ENCODE data around the gene CEP68.
"Not testable (repeated sequence)": the region's sequence is repeated elsewhere in the genome, so short reads cannot be mapped to it uniquely, and the experiment has no call there.

Gene CEP68

DNA sequence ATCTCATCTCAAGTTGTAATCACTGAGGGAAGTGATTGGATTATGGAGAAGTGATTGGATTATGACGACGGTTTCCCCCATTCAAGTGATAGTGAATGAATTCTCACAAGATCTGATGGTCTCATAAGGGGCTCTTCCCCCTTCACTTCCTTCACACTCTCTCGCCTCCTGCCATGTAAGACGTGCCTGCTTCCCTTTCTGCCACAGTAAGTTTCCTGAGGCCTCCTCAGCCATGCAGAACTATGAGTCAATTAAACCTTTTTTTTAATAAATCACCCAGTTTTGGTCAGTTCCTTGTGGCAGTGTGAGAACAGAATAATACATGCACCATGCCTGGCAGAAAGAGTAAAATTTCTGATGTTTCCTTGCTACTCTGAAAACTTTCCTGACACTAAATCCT, 36.6 kb downstream of the CEP68 start:
- DNase-seq, result no peak

DNA sequence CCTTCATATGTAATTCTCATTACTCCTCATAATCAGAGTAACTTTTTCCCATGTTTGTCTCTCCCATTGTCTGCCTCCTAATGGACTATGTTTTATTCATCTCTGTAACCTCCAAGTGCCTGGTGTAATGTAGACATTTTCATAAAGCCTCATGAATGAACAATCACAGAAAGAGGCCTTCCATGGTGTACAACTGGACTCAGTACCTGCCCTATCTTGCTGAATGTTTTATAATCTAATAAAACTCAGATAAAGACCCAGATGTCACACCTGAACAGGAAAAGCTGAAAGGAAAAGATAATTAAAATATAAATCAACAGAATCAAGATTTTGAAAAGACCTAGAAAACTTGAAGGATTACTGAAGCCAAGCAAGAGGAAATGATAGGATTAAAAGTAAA, 37.0 kb downstream of the CEP68 start:
- DNase-seq, result no peak

- no peak for DNase-seq
Measured at GRCh38 chr2:65096948-65097347, 40.7 kb downstream of the CEP68 start.

- no peak for DNase-seq
Measured at GRCh38 chr2:65097844-65098243, 41.6 kb downstream of the CEP68 start.

DNA sequence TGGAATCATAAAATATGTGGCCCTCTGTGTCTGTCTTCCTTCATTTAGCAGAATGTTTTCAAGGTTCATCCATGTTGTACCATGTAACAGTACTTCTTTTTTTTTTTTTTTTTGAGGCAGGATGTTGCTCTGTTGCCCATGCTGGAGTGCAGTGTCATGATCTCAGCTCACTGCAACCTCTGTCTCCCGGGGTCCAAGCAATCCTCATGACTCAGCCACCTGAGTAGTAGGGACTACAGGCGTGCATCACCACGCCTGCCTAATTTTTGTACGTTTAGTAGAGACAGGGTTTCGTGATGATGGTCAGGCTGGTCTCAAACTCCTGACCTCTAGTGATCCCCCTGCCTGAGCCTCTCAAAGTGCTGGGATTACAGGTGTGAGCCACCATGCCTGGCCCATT, 42.5 kb downstream of the CEP68 start:
- DNase-seq, result no peak

DNA sequence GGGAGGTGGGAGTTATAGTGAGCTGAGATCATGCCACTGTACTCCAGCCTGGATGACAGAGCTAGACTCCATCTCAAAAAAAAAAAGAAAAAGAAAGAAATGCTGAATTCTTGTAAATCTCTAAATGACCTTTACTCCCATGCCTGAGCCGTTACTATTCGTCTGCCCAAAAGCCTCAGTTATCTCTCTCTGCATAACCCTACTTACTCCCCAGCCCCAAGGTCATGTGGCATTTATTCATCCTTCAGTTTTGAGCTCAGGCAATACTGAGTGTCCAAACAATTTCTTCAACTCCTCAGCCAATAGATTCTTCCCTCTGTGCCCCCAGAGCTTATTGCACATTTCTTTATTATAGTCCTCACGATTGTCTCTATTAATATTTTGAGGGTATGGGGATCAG, 44.9 kb downstream of the CEP68 start:
- no peak for DNase-seq

- no peak for DNase-seq
Measured at GRCh38 chr2:65103013-65103715, 46.9 kb downstream of the CEP68 start.

DNA sequence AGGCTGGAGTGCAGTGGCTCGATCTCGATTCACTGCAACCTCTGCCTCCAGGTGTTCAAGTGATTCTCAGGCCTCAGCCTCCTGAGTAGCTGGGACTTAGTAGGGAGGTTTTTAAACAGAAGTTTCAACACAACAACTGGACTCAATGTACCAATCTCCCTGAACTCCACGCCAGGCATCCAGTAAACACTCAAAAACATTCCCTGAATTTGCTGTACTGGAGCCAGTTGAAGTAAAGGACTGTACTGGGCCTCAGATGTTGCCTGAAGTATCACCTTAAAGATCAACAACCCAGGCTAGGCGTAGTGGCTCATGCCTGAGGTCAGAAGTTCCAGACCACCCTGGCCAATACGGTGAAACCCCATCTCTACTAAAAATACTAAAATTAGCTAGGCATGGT, 51.3 kb downstream of the CEP68 start:
- no peak for DNase-seq

GRCh38 chr2:65108780-65109179, 52.6 kb downstream of the CEP68 start:
- no peak for DNase-seq

DNA sequence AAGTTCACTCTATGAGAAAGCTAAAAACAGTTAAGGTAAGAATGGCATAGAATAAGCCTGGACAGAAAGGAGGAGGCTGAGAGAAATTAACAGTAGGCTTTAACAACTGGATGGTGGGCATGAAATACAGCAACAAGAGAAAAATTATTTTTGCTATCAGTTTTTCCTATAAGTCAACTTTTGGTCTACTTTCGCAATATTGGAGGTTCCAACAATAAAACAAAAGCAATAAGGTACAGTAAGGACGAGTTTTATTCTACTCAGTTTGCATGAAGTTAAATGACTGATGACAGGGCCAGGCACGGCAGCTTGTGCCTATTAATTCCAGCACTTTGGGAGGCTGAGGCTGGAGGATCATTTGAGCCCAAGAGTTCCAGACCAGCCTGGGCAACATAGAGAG, 56.4 kb downstream of the CEP68 start:
- no peak for DNase-seq

GRCh38 chr2:65113229-65113628, 57.0 kb downstream of the CEP68 start:
- DNase-seq, result no peak

- no peak for DNase-seq
Measured at GRCh38 chr2:65113816-65114215, 57.6 kb downstream of the CEP68 start.

GRCh38 chr2:65114921-65115320, 58.7 kb downstream of the CEP68 start:
- no peak for DNase-seq

DNA sequence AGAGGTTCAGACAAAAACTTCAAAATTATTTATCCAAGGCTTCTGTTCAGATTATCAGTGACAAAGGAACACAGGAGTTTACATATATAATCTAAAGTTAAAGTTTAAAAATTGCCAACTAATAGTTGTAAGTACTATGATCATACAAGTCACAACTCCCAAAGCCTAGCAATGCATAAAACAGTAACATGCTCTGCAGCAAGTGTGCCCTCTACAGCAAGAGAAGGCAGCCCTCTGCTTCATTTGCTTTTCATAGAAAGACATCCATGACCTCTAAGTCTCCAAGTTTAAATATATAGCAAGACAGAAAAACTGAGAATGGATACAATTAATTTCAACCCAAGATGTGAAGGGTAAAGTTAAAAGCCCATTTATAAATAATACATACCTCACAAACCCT, 60.4 kb downstream of the CEP68 start:
- no peak for DNase-seq

GRCh38 chr2:65120990-65121693, 64.9 kb downstream of the CEP68 start:
- DNase-seq, result no peak

DNA sequence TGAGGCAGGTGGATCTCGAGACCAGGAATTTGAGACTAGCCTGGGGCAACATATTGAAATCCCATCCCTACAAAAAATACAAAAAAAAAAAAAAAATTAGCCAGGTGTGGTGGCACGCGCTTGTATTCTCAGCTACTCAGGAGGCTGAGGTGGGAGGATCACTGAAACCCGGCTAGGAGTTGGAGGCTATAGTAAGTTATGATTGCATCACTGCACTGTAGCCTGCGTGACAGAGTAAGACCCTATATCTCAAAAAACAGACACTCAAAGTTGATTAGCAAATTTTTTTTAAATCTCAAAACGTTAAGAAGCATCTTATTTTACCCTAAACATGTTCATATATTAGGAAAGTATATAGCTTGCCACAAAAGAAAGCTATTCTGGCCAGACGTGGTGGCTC, 66.1 kb downstream of the CEP68 start:
- no peak for DNase-seq

GRCh38 chr2:65125457-65125856, 69.2 kb downstream of the CEP68 start:
- not testable (repeated sequence) for DNase-seq

DNA sequence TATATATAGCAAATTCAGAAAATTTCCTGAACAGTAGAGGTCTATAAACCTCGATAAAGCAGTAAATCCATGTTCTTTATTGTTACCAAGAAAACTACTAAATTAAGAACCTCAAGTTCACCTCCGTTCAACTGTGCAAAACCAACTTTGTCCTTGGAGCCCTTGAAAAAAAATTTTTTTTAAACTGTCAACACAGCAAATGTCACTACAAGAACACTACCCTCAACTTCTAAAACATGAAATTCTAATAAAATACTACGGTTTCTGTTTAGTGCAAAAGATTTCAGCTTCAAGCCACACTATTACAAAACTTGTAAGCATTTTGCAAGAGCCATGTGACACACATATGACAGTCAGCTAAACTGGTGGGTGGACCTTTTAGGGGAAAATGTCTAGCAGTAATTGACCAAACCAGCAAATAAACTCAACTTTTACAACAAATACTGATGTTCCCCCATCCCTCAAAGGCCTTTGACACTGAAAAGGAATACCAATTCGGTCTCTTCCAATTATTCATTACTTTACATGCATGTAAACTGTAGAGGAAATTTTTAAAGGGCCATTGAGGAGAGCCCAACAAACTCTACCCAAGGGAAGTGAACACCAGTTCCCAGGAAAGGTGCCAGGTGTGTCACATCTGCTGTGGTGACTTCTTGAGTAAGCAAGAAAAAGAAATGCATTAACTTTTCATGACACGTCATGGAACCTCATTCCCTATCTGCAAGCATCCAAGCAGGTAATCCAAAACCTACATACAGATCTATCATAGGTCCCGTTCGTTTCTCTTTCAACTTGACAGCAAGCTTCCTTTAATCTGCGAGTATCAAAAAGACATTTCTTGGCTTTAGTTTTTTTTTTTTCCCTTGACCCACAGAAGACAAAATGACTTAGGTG, 72.3 kb downstream of the CEP68 start:
- no peak for DNase-seq

GRCh38 chr2:65129286-65129825, 73.1 kb downstream of the CEP68 start:
- DNase-seq, result no peak

DNA sequence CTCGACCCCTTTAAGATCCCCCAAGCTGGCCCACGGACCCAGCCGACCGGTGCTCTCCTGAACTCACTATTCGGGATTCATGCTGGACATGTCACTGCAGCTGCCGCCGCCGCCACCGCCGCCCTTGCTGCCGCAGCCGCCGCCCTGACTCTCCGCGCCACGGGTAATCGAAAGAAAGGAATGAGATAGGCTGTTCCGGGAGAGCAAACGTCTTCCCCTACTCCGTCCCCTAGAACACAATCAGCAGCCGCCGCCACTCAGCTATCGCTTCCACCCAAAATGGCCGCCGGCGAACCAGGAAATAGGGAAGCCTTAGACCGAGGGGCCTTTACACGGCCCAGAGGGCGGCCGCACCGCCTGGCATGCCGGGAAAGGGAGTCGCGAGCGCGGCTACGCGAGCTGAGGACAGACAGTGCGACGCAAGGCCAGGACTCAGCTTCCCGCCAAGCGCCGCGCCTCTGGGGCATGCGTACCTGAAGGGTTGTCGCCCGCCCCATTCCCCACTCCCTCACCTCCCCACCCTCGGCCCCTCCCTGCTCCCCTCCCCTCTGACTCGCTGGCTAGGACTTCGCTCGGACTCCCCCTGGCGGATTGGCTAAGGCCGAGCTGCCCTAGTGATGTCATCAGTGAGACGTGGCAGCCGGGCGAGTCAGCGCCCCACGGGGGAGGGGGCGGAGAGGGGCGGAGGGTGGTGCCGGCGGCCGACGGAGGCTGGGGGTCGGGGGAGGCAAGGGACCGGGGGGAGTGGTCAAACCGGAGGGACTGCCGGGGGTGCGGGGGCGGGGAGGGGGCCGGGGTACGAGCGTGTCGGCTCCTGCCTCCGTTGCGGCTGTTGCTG, 73.8 kb downstream of the CEP68 start, which contains the start of gene RAB1A:
Gene RAB1A, minus strand, starts transcription at position 281 of the 838 bp plus-strand sequence. Its CDS starts 191 bp downstream, at position 90.
- peak; percentile 98 for DNase-seq

DNA sequence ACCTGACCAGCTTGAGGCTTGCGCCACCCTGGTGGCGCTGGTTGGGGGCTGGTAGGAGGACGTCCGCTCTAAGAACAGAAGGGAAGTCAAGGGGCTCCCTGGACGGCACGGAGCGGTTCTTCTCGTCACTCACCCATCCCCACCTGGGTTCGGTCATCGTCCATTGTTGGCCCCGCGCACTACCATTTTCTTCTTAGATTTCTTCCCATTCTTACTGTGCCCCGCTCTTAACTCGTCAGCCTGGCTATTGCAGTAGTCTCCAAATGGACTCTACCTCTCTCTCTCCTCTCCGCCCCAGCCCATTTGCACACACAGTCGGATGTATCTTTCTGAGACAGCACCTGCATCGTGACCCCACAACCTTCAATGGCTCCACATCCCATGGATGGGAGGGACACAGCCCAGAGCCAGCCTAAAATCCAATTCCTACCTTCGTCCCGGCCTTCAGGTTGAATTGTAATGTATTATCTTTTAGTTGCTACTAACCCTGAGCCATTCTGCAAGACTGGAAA, 74.5 kb downstream of the CEP68 start:
- DNase-seq, result peak; percentile 38 to 82

DNA sequence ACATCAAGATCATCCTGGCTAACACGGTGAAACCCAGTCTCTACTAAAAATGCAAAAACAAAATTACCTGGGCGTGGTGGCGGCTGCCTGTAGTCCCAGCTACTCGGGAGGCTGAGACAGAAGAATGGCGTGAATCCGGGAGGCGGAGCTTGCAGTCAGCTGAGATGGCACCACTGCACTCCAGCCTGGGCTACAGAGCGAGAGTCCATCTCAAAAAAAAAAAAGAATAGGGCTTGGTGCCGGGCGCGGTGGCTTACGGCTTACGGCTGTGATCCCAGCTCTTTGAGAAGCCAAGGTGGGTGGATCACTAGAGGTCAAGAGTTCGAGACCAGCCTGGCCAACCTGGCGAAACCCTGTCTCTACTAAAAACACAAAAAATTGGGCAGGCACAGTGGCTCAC, 76.7 kb downstream of the CEP68 start:
- DNase-seq, result not testable (repeated sequence)
